Measurements from ENCODE around the gene ACAD10. TPM values are rescaled to one million over a fixed set of nuclear protein-coding genes. Genes with fewer than 3 reads are reported as not detected.

ACAD10 gene
- total RNA-seq, 1 donor from 2014 or later: 45.1 TPM

DNA sequence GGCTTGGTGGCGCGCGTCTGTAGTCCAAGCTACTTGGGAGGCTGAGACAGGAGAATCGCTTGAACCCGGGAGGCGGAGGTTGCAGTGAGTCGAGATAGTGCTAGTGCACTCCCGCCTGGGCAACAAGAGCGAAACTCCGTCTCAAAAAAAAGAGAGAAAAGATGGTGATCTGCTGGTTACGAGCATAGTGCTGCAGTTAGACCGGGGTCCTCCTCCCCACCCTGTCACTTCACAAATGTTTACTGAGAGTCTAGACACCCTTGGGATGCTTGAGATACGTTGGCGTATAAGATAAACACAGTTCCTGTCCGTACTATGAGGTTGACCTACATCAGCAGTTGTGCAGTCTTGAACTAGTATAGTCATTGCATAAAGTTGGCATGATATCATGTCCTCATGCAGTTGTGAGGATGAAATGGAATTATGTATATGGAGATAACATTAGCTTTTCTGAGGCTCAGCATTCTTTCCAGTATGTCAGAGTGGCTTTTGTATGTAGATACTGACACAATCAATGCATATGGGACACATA lies 787 bp downstream of the ACAD10 start:
- ChIA-PET CTCF (no interaction called here), POLR2A (interaction anchor here (0.5 to 3.1 kb wide), 11 partner anchors 11 to 1607 kb away, joined by 3 to 20 read pairs (median 3); partner anchors contain the start of genes ATXN2, ERP29, MAPKAPK5 and OAS2)
- intact Hi-C loops (cut with micrococcal nuclease): loop anchor here (2.0 to 10.0 kb wide), 6 partner anchors 78 to 731 kb away; partner anchors contain the start of genes ALDH2, ATXN2, HECTD4 and MAPKAPK5
- Mint-ChIP-seq H3K9me3 (no peaks in the 10 kb centered on the region), H3K27ac (peak overlapping the region; percentile 95), H3K4me3 (peak overlapping the region; percentile 93), H3K4me1 (peaks cover 41% of the 10 kb centered on the region), H3K36me3 (ENCODE audit: low read depth) (peaks cover 33% of the 10 kb centered on the region), H3K27me3 (no peaks in the 10 kb centered on the region)
- DNase-seq (no peak), ATAC-seq (ENCODE audit: low read depth) (no peak)
- TF ChIP-seq CTCF (IDR thresholded peaks at IDR 0.05): no peak

GRCh38 chr12:111687255-111687654 lies 1.4 kb downstream of the ACAD10 start:
- POLR2A ChIA-PET: no interaction called here
- peaks cover 27% of the 10 kb centered on the region for H3K36me3 Mint-ChIP-seq (ENCODE audit: low read depth)
- H3K27me3 Mint-ChIP-seq: no peaks in the 10 kb centered on the region
- H3K9me3 Mint-ChIP-seq: no peaks in the 10 kb centered on the region
- ATAC-seq (ENCODE audit: low read depth) (no peak), DNase-seq (no peak)
- no peak for TF ChIP-seq CTCF (IDR thresholded peaks at IDR 0.05)
- peaks cover 41% of the 10 kb centered on the region for H3K4me1 Mint-ChIP-seq
- no peak overlapping the region for H3K27ac Mint-ChIP-seq
- intact Hi-C loops (cut with micrococcal nuclease): loop anchor here (2.0 to 10.0 kb wide), 6 partner anchors 78 to 730 kb away; partner anchors contain the start of genes ALDH2, ATXN2, HECTD4 and MAPKAPK5
- peak overlapping the region; percentile 93 for H3K4me3 Mint-ChIP-seq
- CTCF ChIA-PET: no interaction called here

- TF ChIP-seq CTCF (IDR thresholded peaks at IDR 0.05): no peak
- ATAC-seq (ENCODE audit: low read depth) (no peak), DNase-seq (no peak)
- ChIA-PET POLR2A (no interaction called here), CTCF (no interaction called here)
- intact Hi-C loops (cut with micrococcal nuclease): loop anchor here (2.0 to 10.0 kb wide), 6 partner anchors 77 to 729 kb away; partner anchors contain the start of genes ALDH2, ATXN2, HECTD4 and MAPKAPK5
- Mint-ChIP-seq H3K4me1 (peaks cover 41% of the 10 kb centered on the region), H3K27ac (no peak overlapping the region), H3K36me3 (ENCODE audit: low read depth) (peaks cover 24% of the 10 kb centered on the region), H3K4me3 (no peak overlapping the region), H3K9me3 (no peaks in the 10 kb centered on the region), H3K27me3 (no peaks in the 10 kb centered on the region)
These were observed 2.1 kb downstream of the ACAD10 start for GRCh38 chr12:111687952-111688351.

GRCh38 chr12:111691262-111691661 lies 5.4 kb downstream of the ACAD10 start:
- H3K27me3 Mint-ChIP-seq: no peaks in the 10 kb centered on the region

More at GRCh38 chr12:111691262-111691661, 5.4 kb downstream of the ACAD10 start:
- ATAC-seq (ENCODE audit: low read depth) (no peak), DNase-seq (no peak)
- no peak overlapping the region for H3K4me3 Mint-ChIP-seq
- intact Hi-C loops (cut with micrococcal nuclease): no loop called here
- H3K27ac Mint-ChIP-seq: no peak overlapping the region
- peaks cover 40% of the 10 kb centered on the region for H3K36me3 Mint-ChIP-seq (ENCODE audit: low read depth)
- peaks cover 15% of the 10 kb centered on the region for H3K4me1 Mint-ChIP-seq
- ChIA-PET CTCF (no interaction called here), POLR2A (no interaction called here)
- no peak for TF ChIP-seq CTCF (IDR thresholded peaks at IDR 0.05)
- no peaks in the 10 kb centered on the region for H3K9me3 Mint-ChIP-seq

All from activated B cell treated with CpG ODN at 0.5 μM for 24 hours (primary cell).